HG03575 (cell line): ENCODE measurements around the gene FILIP1.

Experiments
- ATAC-seq: cut with Tn5 transposase; IDR thresholded peaks from one replicate; pipeline ENCODE4 v1.9.1; 2021; ENCODE audit not compliant: unreplicated experiment, insufficient number of reproducible peaks, low FRiP score; ENCODE audit errors: extremely low read depth

FILIP1 gene

GRCh38 chr6:75267461-75267860, 226.1 kb downstream of the FILIP1 start:
- no peak for ATAC-seq

GRCh38 chr6:75266716-75267291, 226.8 kb downstream of the FILIP1 start:
- ATAC-seq: no peak

GRCh38 chr6:75263401-75263750, 230.2 kb downstream of the FILIP1 start:
- no peak for ATAC-seq

GRCh38 chr6:75262716-75263400, 230.7 kb downstream of the FILIP1 start:
- ATAC-seq: no peak

- no peak for ATAC-seq
These were observed 232.3 kb downstream of the FILIP1 start for GRCh38 chr6:75261299-75261698.

GRCh38 chr6:75257343-75258087, 236.1 kb downstream of the FILIP1 start:
- ATAC-seq: no peak

- ATAC-seq: no peak
These were observed 243.0 kb downstream of the FILIP1 start for GRCh38 chr6:75250552-75250951.

- no peak for ATAC-seq
These were observed 243.8 kb downstream of the FILIP1 start for GRCh38 chr6:75249837-75250236.

GRCh38 chr6:75246386-75246785, 247.2 kb downstream of the FILIP1 start:
- ATAC-seq: no peak

- ATAC-seq: no peak
These were observed 249.5 kb downstream of the FILIP1 start for GRCh38 chr6:75244063-75244584.

- peak; percentile 96 for ATAC-seq
These were observed 250.1 kb downstream of the FILIP1 start, which contains the start of gene COX7A2 for GRCh38 chr6:75243333-75244062. Gene COX7A2 (minus strand): TSS chr6:75243801. CDS start chr6:75243734, 67 bp downstream.
